C4-2B (cell line): ENCODE data around the gene ITGB5.

Experiments
- CTCF ChIP-seq: fragments of 450-650 bp; conservative IDR thresholded peaks from 2 replicates; pipeline ENCODE4 v1.5.1; 2017; ENCODE audit warnings: mild to moderate bottlenecking
- ZFX ChIP-seq: fragments of 450-650 bp; IDR thresholded peaks from 2 replicates; pipeline ENCODE4 v1.6.1; 2017

- TF ChIP-seq CTCF (no peak), ZFX (no peak)
Measured at GRCh38 chr3:124823648-124824047, 63.5 kb downstream of the ITGB5 start.
